Activated naive CD4-positive, alpha-beta T cell treated with anti-CD3 and anti-CD28 coated beads, Interleukin-2, amount 50 U/mL, for 72 hours (primary cell): ENCODE data around the gene GLRA1. TPM values are rescaled to one million over a fixed set of nuclear protein-coding genes. Genes with fewer than 3 reads are reported as not detected.
A peak's percentile ranks its signal among the peaks of the same experiment; 100 is the strongest.

ENCODE experiments used
- ATAC-seq, 2 donors: fragments of 150-1000 bp; cut with Tn5 transposase; 2 replicates each; pipeline ENCODE4 v1.10.0; 2021; ENCODE audit warnings: mild to moderate bottlenecking in 2 of 2, moderate library complexity in 2 of 2
- DNase-seq, 2 donors: peaks; one replicate each; pipeline ENCODE4 v3.0.0; 2021 to 2022; ENCODE audit warnings: low spot score in 2 of 2
- H3K27ac Mint-ChIP-seq, 2 donors: one replicate each; pipeline ENCODE4 v1.8.0; 2022; ENCODE audit warnings: mild to moderate bottlenecking in 2 of 2, mixed read lengths in 2 of 2
- H3K36me3 Mint-ChIP-seq, 2 donors: one replicate each; pipeline ENCODE4 v1.8.0; 2022; ENCODE audit warnings: mixed read lengths in 2 of 2
- H3K9me3 Mint-ChIP-seq, 2 donors: one replicate each; pipeline ENCODE4 v1.8.0; 2022; ENCODE audit warnings: mixed read lengths in 2 of 2
- total RNA-seq, 2 donors: library from RNA; stranded (reverse); gene quantifications; one replicate each; pipeline ENCODE4 v1.2.3, GENCODE V29; 2022

The GLRA1 gene
- total RNA-seq, 2 donors from 2014 or later = not detected

GRCh38 chr5:151779531-151780125 is 145.0 kb downstream of the GLRA1 start:
- DNase-seq (no peak), ATAC-seq (no peak)
- no peaks in the 10 kb centered on the region for H3K9me3 Mint-ChIP-seq
- peaks cover 12 to 24% of the 10 kb centered on the region in 2 donors for H3K36me3 Mint-ChIP-seq
- H3K27ac Mint-ChIP-seq = no peak overlapping the region

- no peaks in the 10 kb centered on the region for H3K9me3 Mint-ChIP-seq
- ATAC-seq = no peak
- DNase-seq = no peak
- H3K36me3 Mint-ChIP-seq = peaks cover 23 to 42% of the 10 kb centered on the region in 2 donors
- no peak overlapping the region for H3K27ac Mint-ChIP-seq
These were observed 149.5 kb downstream of the GLRA1 start for GRCh38 chr5:151775025-151775606.

GRCh38 chr5:151773951-151774350 is 150.7 kb downstream of the GLRA1 start:
- Mint-ChIP-seq H3K36me3 (peaks cover 23 to 42% of the 10 kb centered on the region in 2 donors), H3K27ac (peak overlapping the region in 1 of 2 donors; percentile 75), H3K9me3 (no peaks in the 10 kb centered on the region)
- DNase-seq (no peak), ATAC-seq (no peak)

GRCh38 chr5:151772846-151773561 is 151.6 kb downstream of the GLRA1 start:
- no peak for ATAC-seq
- Mint-ChIP-seq H3K36me3 (peaks cover 23 to 41% of the 10 kb centered on the region in 2 donors), H3K27ac (peak overlapping the region in 1 of 2 donors; percentile 72), H3K9me3 (no peaks in the 10 kb centered on the region)
- DNase-seq = no peak

Other genes with a start within 250 kb of the GLRA1 start
- gene SPARC, start 237.9 kb downstream of the GLRA1 start, total RNA-seq = under 1 TPM; 0.18 to 0.91 TPM
- 10 to 100 TPM; 48.2 to 84.3 TPM for gene ATOX1, start 166.2 kb downstream of the GLRA1 start, total RNA-seq
- 100 to 1,000 TPM; 185 to 250 TPM for gene G3BP1, start 152.9 kb downstream of the GLRA1 start, total RNA-seq